Activated CD8-positive, alpha-beta memory T cell treated with anti-CD3 and anti-CD28 coated beads, Interleukin-2, amount 50 U/mL, for 1 hour (primary cell): Measurements from ENCODE around the gene SAMD8.
"Not testable (repeated sequence)": the region's sequence is repeated elsewhere in the genome, so short reads cannot be mapped to it uniquely, and the experiment has no call there.

Experiments
- DNase-seq: peaks from one replicate; pipeline ENCODE4 v3.0.0-alpha.2; 2020; ENCODE audit errors: extremely low read depth

Gene SAMD8

DNA sequence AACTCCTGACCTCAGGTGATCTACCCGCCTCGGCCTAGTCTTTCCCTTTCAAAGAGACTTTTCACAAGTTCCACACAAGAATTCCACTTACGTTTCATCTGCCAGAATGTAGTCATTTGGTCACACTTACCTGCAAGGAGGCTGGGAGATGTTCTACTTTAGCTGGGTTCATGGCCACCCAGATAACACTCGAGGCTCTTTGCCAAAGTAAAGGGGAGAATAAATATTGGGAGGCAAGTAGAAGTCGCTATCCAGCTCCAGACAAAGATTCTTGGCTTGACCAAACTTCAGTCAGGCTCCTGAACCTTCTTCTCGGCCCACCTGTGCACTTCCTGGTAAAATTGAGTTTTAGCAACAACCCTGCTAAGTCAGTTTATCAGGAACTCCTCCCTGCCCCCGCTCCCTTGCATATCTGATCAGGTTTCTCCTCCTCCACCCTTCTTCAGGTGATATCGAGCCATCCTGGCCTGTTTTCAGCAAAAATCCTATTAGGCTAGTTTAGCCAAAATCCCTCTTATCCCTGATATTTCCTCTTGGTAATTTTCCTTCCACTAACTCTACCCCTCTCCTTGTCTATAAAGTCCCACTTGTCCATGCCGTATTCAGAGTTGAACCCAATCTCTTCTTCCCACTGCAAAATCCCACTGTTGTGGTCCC lies 25.1 kb upstream of the SAMD8 start:
- DNase-seq: no peak

DNA sequence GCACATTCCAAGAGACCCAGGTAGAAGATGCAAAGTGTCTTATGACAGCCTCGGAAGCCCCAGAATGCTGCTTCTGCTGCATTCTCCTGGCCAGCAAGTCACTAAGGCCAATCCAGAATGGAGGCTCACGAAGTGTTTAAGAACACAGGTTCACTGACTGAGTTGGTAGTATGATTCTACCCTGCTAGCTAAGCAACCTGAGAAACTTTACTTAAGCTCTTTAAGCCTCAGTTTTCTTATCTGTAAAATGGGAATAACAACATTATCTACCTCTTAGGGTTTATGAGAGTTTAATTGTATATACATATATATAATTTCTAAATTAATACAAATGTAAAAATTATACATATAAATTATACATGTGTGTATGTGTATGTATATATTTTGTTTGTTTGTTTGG lies 22.8 kb upstream of the SAMD8 start:
- DNase-seq: no peak

DNA sequence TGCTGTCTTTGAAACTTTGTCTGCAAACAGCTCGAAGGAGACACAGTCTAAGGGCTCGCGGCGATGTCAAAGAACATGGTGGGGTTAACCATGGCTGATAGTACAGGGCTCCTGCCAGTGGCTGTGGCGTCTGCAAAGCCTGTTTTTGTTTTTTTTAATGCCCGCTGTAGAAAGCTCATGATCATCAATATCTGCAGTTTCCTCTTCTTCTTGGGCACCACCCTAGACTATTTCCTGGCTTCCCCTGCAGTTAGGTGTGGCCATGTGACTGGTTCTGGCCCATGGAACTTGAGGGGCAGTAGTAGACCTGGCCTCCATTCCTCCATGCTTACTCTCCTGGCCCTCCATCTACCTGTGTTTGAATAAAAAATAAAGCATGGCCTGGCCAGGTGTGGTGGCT lies 21.8 kb upstream of the SAMD8 start:
- DNase-seq: no peak

GRCh38 chr10:75091146-75091545 lies 20.3 kb upstream of the SAMD8 start:
- DNase-seq: no peak

DNA sequence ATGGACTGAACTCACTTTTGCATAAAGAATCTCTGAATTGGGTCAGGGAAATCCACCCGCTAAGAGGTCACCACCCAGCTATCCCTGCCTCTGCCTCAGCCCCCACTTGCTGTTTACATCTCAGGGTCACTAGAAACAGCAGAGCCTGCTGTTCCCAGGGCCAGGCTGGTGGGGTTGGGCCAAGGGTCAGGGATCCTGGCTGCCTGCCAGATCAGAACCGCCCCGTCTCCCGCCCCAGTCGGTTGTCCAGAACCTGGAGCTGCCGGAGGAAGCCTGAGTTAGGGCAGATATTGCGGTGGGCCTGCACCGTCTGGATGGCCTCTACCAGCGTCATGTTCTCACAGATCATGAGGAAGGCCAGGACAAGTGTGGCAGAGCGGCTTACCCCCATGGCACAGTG lies 17.0 kb upstream of the SAMD8 start:
- no peak for DNase-seq

- DNase-seq: no peak
Measured at GRCh38 chr10:75095631-75096030, 15.8 kb upstream of the SAMD8 start.

DNA sequence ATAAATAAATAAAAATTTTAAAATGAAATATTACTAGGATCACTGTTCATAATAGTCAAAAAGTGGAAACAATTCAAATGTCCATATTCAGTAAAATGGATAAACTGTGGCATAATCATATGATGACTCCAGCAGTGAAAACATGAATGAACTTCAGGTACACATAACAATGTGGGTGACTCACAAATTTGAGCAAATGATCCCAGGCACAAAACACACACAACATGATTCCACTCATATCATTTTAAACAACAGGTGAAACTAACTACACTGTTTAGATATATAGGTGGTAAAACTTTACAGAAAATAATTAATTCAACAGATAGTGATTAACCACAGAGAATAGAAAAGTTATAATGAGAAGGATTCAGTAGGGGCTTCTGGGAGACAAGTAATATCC lies 14.7 kb upstream of the SAMD8 start:
- no peak for DNase-seq

GRCh38 chr10:75097666-75098285 lies 13.7 kb upstream of the SAMD8 start:
- no peak for DNase-seq

GRCh38 chr10:75098902-75099673 lies 12.4 kb upstream of the SAMD8 start:
- no peak for DNase-seq

DNA sequence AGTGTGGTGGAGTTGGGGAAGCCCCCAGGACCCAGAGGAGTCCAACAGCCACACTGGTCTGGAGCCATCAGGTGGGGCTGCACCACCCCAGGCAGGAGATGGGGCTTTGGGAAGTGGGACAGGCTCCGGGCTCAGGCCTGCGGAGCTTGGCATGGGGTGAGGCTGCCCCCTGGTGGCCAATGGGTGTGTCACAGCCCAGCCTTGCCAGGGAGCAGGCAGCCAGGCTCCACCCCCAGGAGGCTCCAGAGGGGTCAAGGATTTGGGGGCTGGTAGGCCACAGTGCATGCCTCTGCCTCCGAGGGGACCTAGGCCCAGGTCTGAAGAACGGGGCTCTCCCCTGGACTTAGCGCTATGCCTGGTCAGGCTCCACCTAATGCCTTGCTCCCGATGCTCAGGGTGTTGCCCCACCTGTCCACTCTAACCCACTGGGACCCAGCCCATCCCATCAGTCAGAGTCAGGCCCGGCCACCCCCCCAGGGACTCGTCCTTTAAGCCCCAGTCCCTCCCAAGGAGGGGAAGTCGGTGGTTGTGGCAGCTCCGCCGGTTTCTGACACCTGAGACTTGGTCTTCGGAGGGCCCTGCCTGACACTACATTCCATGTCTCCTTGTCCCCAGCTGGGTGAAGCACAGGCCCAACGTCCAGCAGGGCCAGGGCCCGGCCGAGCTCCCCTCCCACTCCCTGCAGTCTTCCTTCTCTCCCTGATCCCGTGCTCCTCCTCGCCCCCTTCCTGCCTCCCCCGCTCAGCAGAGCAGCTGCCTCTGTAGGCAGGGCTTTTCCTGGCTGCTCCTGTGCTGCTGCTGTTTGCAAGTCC lies 11.3 kb upstream of the SAMD8 start:
- peak; percentile 38 for DNase-seq

- no peak for DNase-seq
Measured at GRCh38 chr10:75100764-75101291, 10.6 kb upstream of the SAMD8 start.

- no peak for DNase-seq
Measured at GRCh38 chr10:75101416-75102251, 9.8 kb upstream of the SAMD8 start.

- DNase-seq: no peak
Measured at GRCh38 chr10:75102830-75103673, 8.4 kb upstream of the SAMD8 start.

DNA sequence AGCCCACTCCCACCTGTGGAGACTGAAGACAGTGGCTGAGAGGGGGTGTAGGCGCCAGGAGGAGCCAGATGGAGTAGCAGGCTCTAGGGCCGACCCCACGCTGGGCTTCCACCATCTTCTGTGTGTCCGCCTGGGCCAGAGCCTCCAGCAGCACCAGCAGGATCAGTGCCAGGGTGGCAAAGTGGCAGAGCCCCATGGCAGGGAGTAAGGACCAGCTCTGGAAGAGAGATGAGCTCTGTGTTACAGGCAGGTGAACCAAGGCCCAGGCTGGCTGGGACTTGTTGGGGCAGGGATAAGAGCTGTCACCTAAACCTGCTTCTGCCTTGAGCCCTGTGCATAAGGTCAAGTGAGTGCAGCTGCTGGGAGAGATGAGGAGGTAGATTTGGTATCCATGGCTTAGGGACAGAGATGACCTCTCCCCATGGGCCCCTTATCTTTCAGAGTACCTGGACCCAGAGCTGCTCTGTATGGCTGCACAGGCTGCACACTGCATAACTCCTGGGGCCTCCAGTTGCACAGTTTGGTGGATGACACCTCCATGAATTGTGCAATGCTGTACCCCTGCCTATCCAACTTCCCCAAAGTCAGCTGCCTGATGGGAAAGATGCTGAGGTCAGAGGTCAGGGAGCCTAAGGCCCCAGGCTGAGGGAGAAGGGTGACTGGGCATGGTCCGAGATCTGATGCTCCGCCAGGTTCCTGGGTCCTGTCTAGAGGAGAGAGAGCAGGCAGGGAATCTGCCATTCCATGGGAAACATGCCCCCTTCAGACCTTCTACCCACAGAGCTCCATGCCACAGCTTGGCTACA lies 7.4 kb upstream of the SAMD8 start:
- DNase-seq: no peak

DNA sequence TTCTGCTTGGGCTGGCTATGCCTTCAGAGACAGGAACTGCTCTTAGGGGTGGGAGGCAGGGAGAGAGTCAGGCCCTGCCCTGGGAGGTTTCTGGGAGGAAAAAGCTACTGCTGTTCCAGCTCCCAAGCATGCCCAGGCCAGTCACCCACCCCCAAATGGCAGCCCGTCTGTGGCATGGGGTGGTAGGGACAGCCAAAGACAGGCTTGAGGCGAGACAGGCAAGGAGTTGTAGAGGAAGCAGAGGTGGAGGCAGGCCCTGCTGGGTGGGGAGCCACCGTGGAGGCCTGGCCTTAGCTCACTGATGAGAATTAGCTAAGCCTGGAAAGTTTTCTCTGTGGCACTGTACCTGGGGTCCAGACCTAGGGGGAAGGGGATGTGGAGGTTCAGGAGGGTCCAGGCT lies 6.6 kb upstream of the SAMD8 start:
- no peak for DNase-seq

DNA sequence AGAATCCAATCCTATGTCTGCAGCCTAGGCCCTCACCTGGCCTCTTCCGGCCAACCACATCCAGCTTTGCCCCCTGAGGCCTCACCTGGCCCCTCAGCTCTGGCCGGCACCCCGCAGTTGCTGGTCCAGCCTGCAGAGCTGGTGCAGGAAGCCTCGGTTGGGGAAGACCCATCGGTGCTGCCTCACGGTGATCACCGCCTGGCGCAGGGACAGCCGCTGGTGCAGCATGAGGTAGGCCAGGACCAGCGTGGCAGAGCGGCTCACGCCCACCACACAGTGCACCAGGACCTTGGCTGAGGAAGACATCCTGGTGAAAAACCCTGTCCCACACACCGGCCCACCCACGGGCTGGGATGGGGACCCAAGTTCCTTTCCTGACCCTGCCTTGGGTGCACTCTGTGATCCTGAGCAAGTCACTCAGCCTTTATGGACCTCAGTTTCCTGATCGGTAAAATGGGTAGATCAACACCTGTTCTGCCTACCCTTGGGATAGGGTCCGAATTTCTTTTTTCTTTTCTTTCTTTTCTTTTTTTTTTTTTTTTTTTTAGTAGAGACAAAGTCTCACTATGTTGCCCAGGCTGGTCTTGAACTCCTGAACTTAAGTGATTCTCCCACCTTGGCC lies 5.8 kb upstream of the SAMD8 start:
- no peak for DNase-seq

- DNase-seq: no peak
Measured at GRCh38 chr10:75106242-75106641, 5.2 kb upstream of the SAMD8 start.

DNA sequence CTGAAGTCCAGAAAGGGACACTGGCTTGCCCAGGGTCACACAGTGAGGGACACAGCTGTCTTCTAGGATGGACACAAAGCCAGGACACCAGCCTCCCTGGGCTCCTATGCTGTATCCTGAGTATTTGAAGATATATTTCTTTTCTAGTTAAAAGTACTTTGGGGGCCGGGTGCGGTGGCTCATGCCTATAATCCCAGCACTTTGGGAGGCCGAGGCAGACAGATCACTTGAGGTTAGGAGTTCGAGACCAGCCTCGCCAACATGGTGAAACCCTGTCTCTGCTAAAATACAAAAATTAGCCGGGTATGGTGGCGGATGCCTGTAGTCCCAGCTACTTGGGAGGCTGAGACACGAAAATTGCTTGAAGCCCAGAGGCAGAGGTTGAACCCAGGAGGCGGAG lies 4.6 kb upstream of the SAMD8 start:
- not testable (repeated sequence) for DNase-seq
